Subcutaneous adipose tissue (tissue), 4 donors: ENCODE data around the gene HOXD10. TPM values are rescaled to one million over a fixed set of nuclear protein-coding genes. Genes with fewer than 3 reads are reported as not detected.

Experiments
- small RNA-seq: library from RNA; depleted of rRNA; stranded (forward); fragments of <200 nt; gene quantifications from one replicate; pipeline ENCODE3, GENCODE V24; 2016
- total RNA-seq, 4 donors: library from RNA; depleted of rRNA; stranded (reverse); fragments of >200 nt; gene quantifications; one replicate each; pipeline ENCODE4 v1.1.0, GENCODE V29; 2016
- TF ChIP-seq, protein P1 (sequence below): fragments of 450-650 bp; IDR thresholded peaks from one replicate; pipeline ENCODE4 v1.5.1; 2016; ENCODE audit warnings: low read depth, mild to moderate bottlenecking, control low read depth, antibody characterized with exemption, moderate library complexity

HOXD10 gene
- total RNA-seq, 4 donors from 2014 or later, result 0.17 to 0.66 TPM; not detected in 2

DNA sequence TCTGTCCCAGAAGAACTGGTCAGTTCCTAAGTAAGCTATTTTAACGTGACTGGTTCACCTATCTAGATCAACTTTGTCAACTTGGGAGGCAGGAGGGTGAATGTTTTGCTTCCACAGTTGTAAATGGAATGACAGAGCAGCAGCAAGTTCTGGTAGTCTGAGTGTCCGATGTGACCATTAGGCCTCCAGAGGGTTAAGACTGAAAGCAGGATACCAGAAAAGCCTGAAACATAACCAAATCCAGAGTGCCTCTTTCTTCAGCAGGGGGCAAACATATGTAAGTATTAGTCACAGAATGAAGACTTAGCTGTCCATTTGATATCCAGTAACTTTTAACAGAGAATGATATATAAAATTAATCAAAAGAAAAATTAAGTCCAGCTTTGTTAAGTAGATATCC, 49.7 kb downstream of the HOXD10 start:
- TF ChIP-seq, protein P1, sequence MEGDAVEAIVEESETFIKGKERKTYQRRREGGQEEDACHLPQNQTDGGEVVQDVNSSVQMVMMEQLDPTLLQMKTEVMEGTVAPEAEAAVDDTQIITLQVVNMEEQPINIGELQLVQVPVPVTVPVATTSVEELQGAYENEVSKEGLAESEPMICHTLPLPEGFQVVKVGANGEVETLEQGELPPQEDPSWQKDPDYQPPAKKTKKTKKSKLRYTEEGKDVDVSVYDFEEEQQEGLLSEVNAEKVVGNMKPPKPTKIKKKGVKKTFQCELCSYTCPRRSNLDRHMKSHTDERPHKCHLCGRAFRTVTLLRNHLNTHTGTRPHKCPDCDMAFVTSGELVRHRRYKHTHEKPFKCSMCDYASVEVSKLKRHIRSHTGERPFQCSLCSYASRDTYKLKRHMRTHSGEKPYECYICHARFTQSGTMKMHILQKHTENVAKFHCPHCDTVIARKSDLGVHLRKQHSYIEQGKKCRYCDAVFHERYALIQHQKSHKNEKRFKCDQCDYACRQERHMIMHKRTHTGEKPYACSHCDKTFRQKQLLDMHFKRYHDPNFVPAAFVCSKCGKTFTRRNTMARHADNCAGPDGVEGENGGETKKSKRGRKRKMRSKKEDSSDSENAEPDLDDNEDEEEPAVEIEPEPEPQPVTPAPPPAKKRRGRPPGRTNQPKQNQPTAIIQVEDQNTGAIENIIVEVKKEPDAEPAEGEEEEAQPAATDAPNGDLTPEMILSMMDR, result no peak

DNA sequence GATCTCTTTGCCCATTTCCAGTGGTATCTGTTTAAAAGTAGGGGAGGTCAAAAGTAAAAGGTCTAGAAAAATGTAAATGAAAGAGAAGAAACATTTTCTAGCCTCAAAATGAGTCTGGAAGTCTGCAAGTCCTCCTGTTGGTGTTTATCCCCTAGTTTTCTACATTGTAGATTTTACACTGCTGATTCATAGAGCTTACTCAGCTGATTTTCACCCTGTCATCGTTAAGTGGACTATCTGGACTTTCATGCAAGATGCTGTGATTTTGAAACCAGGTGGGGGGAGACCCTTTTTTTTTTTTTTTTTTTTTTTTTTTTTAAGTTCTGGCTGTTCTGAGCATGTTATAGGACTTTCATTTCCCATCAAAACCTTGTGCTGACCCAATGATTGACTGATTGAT, 50.8 kb downstream of the HOXD10 start:
- TF ChIP-seq, protein P1, result no peak

DNA sequence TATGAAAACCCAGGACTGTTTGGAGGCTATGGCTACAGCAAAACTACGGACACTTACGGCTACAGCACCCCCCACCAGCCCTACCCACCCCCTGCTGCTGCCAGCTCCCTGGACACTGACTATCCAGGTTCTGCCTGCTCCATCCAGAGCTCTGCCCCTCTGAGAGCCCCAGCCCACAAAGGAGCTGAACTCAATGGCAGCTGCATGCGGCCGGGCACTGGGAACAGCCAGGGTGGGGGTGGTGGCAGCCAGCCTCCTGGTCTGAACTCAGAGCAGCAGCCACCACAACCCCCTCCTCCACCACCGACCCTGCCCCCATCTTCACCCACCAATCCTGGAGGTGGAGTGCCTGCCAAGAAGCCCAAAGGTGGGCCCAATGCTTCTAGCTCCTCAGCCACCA, 52.6 kb downstream of the HOXD10 start:
- TF ChIP-seq, protein P1, result no peak

Small RNAs within 50 kb of the gene (small RNA-seq; reads per million reads assigned to genes)
- gene MIR10B, result 84,672 reads per million, percentile 100 among the genes with 10 or more reads in this experiment

Other genes with a start within 250 kb of the HOXD10 start
- 10 to 100 TPM; 35.0 to 60.8 (median 38.3) TPM for gene LNPK, start 114.5 kb upstream of the HOXD10 start, total RNA-seq
- under 1 TPM in 1 of 4 donors, not detected in 3; 0.16 TPM for gene EVX2, start 32.8 kb upstream of the HOXD10 start, total RNA-seq
- gene HOXD13, start 24.1 kb upstream of the HOXD10 start, total RNA-seq, result 1 to 10 TPM in 1 of 4 donors, not detected in 3; 1.1 TPM
- not detected for gene HOXD12, start 17.0 kb upstream of the HOXD10 start, total RNA-seq
- not detected for gene HOXD11, start 9.5 kb upstream of the HOXD10 start, total RNA-seq
- gene HOXD9, start 5.9 kb downstream of the HOXD10 start, total RNA-seq, result 1 to 10 TPM; 1.9 to 6.4 (median 3.7) TPM
- gene HOXD8, start 12.9 kb downstream of the HOXD10 start, total RNA-seq, result 10 to 100 TPM in 3 of 4 donors, 1 to 10 TPM in 1; 8.0 to 24.5 (median 14.4) TPM
- gene HOXD4, start 34.8 kb downstream of the HOXD10 start, total RNA-seq, result 10 to 100 TPM in 1 of 4 donors, 1 to 10 TPM in 3; 1.5 to 20.7 (median 6.4) TPM
- 10 to 100 TPM in 1 of 4 donors, 1 to 10 TPM in 3; 1.3 to 23.0 (median 3.6) TPM for gene HOXD3, start 40.5 kb downstream of the HOXD10 start, total RNA-seq
- 1 to 10 TPM in 2 of 4 donors, under 1 TPM in 2; 0.38 to 2.1 (median 1.1) TPM for gene HOXD1, start 71.9 kb downstream of the HOXD10 start, total RNA-seq
- gene MTX2, start 152.7 kb downstream of the HOXD10 start, total RNA-seq, result 10 to 100 TPM; 18.4 to 24.5 (median 21.4) TPM